HCT116 (cell line): ENCODE results near the gene VAV2.

Experiments used
- CTCF ChIP-seq, 3 experiments: fragments of 200-600 bp in 1 of 3; sonication (generic) in 1 of 3; IDR thresholded peaks in 2 of 3; conservative IDR thresholded peaks in 1 of 3; 2 replicates each; pipeline ENCODE4 v1.5.1; 2012 to 2017; ENCODE audit warnings: low read depth in 2 of 3, low read length in 2 of 3, antibody characterized with exemption in 1 of 3, borderline replicate concordance in 1 of 3, control low read depth in 1 of 3, mild to moderate bottlenecking in 1 of 3, mixed read lengths in 1 of 3, mixed run types in 1 of 3, moderate library complexity in 1 of 3; ENCODE audit not compliant: insufficient read depth in 1 of 3
- EZH2 ChIP-seq: fragments of 200-600 bp; sonication (generic); IDR thresholded peaks from 2 replicates; pipeline ENCODE4 v1.6.1; 2017; ENCODE audit warnings: antibody characterized with exemption, mixed run types
- JUND ChIP-seq: IDR thresholded peaks from 2 replicates; pipeline ENCODE4 v1.6.1; 2012
- MAX ChIP-seq: IDR thresholded peaks from 2 replicates; pipeline ENCODE4 v1.6.1; 2012
- POLR2A ChIP-seq: IDR thresholded peaks from 2 replicates; pipeline ENCODE4 v1.7.0; 2011; ENCODE audit warnings: borderline replicate concordance; ENCODE audit not compliant: insufficient read depth, insufficient read length; ENCODE audit errors: extremely low read depth
- POLR2AphosphoS5 ChIP-seq: IDR thresholded peaks from 2 replicates; pipeline ENCODE4 v1.6.1; 2011; ENCODE audit warnings: mild to moderate bottlenecking, low read depth, low read length, moderate library complexity
- RAD21 ChIP-seq: IDR thresholded peaks from 2 replicates; pipeline ENCODE4 v1.6.1; 2012; ENCODE audit warnings: low read depth, mild to moderate bottlenecking
- SIN3A ChIP-seq: IDR thresholded peaks from 2 replicates; pipeline ENCODE4 v1.6.1; 2012; ENCODE audit warnings: low read depth
- SP1 ChIP-seq: IDR thresholded peaks from 2 replicates; pipeline ENCODE4 v1.6.1; 2012; ENCODE audit warnings: low read depth
- TCF7L2 ChIP-seq: IDR thresholded peaks from 2 replicates; pipeline ENCODE4 v1.7.0; 2011; ENCODE audit warnings: borderline replicate concordance, inconsistent platforms; ENCODE audit not compliant: insufficient read depth, insufficient read length; ENCODE audit errors: extremely low read depth

- TF ChIP-seq RAD21 (no peak), CTCF (IDR thresholded peaks at IDR 0.05 in 2 of 3, conservative IDR thresholded peaks at IDR 0.05 in 1 of 3; ENCODE audit: borderline replicate concordance in 1 of 3, insufficient read depth in 1 of 3, low read depth in 2 of 3, low read length in 2 of 3) (no peak), SP1 (no peak), EZH2 (no peak), POLR2AphosphoS5 (no peak), POLR2A (no peak), TCF7L2 (no peak), MAX (no peak), SIN3A (no peak), JUND (no peak)
These were observed 78.4 kb downstream of the VAV2 start for GRCh38 chr9:133913571-133914369.
